GM19351 (cell line): ENCODE data around the gene OR12D1.
"Not testable (repeated sequence)": the region's sequence is repeated elsewhere in the genome, so short reads cannot be mapped to it uniquely, and the experiment has no call there.

Experiments
- ATAC-seq: cut with Tn5 transposase; IDR thresholded peaks from one replicate; pipeline ENCODE4 v1.9.1; 2021; ENCODE audit warnings: mild to moderate bottlenecking, moderate library complexity; ENCODE audit not compliant: unreplicated experiment

The OR12D1 gene

GRCh38 chr6:29414588-29414987 is at the start of gene OR12D1:
OR12D1 (plus strand) TSS chr6:29414928.
- ATAC-seq = no peak

GRCh38 chr6:29368765-29369164 is 46.0 kb upstream of the OR12D1 start, which contains the start of gene OR5V1:
OR5V1 (minus strand) TSS chr6:29368865; CDS start chr6:29356195, 12,670 bp downstream.
- ATAC-seq = no peak

GRCh38 chr6:29375191-29375590 is 39.5 kb upstream of the OR12D1 start, which contains the start of gene OR12D3:
OR12D3 (minus strand) TSS chr6:29375291; CDS start chr6:29375287, 4 bp downstream.
- ATAC-seq = no peak

- no peak for ATAC-seq
These were observed 38.7 kb upstream of the OR12D1 start for GRCh38 chr6:29376003-29376402.

GRCh38 chr6:29388533-29388932 is 26.2 kb upstream of the OR12D1 start:
- ATAC-seq = no peak

GRCh38 chr6:29395331-29395730 is 19.4 kb upstream of the OR12D1 start, which contains the start of gene OR12D2:
OR12D2 (plus strand) TSS chr6:29395631; CDS start chr6:29396700, 1,069 bp downstream.
- no peak for ATAC-seq

- ATAC-seq = no peak
These were observed 15.2 kb upstream of the OR12D1 start for GRCh38 chr6:29399525-29399924.

- ATAC-seq = no peak
These were observed 10.9 kb upstream of the OR12D1 start for GRCh38 chr6:29403801-29404200.

- ATAC-seq = no peak
These were observed 4.8 kb downstream of the OR12D1 start for GRCh38 chr6:29419516-29419915.

GRCh38 chr6:29424168-29424567 is 9.4 kb downstream of the OR12D1 start:
- no peak for ATAC-seq

- no peak for ATAC-seq
These were observed 9.8 kb downstream of the OR12D1 start for GRCh38 chr6:29424575-29424974.

- ATAC-seq = no peak
These were observed 10.3 kb downstream of the OR12D1 start for GRCh38 chr6:29425075-29425474.

GRCh38 chr6:29426654-29427053 is 11.9 kb downstream of the OR12D1 start:
- no peak for ATAC-seq

GRCh38 chr6:29436730-29437129 is 22.0 kb downstream of the OR12D1 start:
- not testable (repeated sequence) for ATAC-seq

- no peak for ATAC-seq
These were observed 24.3 kb downstream of the OR12D1 start, which contains the start of gene OR10C1 for GRCh38 chr6:29439006-29439405. OR10C1 (plus strand) TSS chr6:29439306; CDS start chr6:29440016, 710 bp downstream.

GRCh38 chr6:29442719-29443118 is 28.0 kb downstream of the OR12D1 start:
- no peak for ATAC-seq

GRCh38 chr6:29444031-29444430 is 29.3 kb downstream of the OR12D1 start:
- not testable (repeated sequence) for ATAC-seq

GRCh38 chr6:29447670-29448069 is 32.9 kb downstream of the OR12D1 start:
- no peak for ATAC-seq

- no peak for ATAC-seq
These were observed 36.9 kb downstream of the OR12D1 start for GRCh38 chr6:29451471-29452193.

GRCh38 chr6:29456971-29457370 is 42.2 kb downstream of the OR12D1 start, which contains the start of the genes OR11A1 and OR2H1:
OR11A1 (minus strand) TSS chr6:29457071; CDS start chr6:29427641, 29,430 bp downstream.
OR2H1 (plus strand) TSS chr6:29457155; CDS start chr6:29461770, 4,615 bp downstream.
- no peak for ATAC-seq

GRCh38 chr6:29461021-29461814 is 46.5 kb downstream of the OR12D1 start:
- ATAC-seq = no peak
